Uterus (tissue), 2 donors: ENCODE data around the gene U2AF1L4.
A peak's percentile ranks its signal among the peaks of the same experiment; 100 is the strongest.

Experiments
- POLR2A ChIP-seq, 2 donors: fragments of 450-650 bp; IDR thresholded peaks; one replicate each; pipeline ENCODE4 v1.6.1; 2016; ENCODE audit warnings: antibody characterized with exemption in 2 of 2, mild to moderate bottlenecking in 1 of 2, moderate library complexity in 1 of 2
- TF ChIP-seq, protein P1 (sequence below), 4 experiments: fragments of 200-600 bp in 2 of 4; fragments of 450-650 bp in 2 of 4; sonication (generic) in 2 of 4; IDR thresholded peaks; one replicate each; pipeline ENCODE4 v1.5.1; 2016 to 2019; ENCODE audit warnings: antibody characterized with exemption in 4 of 4, mild to moderate bottlenecking in 2 of 4, moderate library complexity in 1 of 4

DNA sequence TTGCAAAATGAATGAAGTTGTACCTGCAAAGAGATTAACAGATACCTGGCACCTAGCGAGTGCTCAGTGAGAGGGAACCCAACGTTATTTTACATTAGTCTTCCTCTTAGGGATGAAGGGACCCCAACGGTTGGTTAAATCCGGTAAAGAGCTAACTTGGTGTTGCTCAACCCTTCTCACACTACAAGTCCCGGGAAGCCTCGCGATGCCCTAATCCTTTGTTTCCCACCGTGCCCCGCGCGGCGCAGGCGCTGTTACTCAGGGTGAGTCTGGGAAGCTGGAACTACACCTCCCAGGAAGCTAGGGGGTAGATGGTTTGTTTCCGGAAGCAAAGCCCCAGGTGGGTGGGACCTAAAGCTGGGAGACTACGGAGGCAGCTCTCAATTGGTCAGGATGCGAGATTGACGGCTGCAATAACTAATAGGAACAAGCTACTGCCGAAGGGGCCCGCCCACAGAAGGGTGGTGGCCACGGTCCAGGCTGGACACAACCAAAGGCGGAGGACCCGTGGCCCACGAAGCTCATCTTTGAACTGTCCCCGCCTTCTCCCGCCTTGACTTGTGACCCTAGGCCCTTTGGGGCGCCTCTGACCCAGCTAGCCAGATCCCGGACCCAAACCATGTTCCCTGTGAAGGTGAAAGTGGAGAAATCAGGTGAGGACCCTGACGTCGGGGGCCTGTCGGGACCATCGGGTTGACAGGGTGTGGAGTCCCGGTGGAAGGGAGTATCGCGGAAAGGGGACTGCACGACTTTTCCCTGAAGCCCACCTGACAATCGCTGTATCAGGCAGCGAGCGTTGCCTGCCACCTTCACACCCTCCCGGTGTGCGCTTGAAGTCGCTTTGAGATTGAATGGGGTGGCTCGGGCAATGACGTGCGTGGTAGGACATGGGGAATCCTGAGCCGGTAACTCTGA lies 3.1 kb upstream of the U2AF1L4 start, which contains the start of gene LIN37:
- TF ChIP-seq, protein P1, sequence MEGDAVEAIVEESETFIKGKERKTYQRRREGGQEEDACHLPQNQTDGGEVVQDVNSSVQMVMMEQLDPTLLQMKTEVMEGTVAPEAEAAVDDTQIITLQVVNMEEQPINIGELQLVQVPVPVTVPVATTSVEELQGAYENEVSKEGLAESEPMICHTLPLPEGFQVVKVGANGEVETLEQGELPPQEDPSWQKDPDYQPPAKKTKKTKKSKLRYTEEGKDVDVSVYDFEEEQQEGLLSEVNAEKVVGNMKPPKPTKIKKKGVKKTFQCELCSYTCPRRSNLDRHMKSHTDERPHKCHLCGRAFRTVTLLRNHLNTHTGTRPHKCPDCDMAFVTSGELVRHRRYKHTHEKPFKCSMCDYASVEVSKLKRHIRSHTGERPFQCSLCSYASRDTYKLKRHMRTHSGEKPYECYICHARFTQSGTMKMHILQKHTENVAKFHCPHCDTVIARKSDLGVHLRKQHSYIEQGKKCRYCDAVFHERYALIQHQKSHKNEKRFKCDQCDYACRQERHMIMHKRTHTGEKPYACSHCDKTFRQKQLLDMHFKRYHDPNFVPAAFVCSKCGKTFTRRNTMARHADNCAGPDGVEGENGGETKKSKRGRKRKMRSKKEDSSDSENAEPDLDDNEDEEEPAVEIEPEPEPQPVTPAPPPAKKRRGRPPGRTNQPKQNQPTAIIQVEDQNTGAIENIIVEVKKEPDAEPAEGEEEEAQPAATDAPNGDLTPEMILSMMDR (IDR thresholded peaks at IDR 0.05), result peak in 2 of 4 experiments; percentile 43 to 50
- peak; percentile 91 to 96 for TF ChIP-seq POLR2A (IDR thresholded peaks at IDR 0.05)
